Femur (tissue), 1 donor: Measurements from ENCODE around the gene DNAL4.

ENCODE experiments used
- DNase-seq: peaks from one replicate; pipeline ENCODE4 v3.0.0-alpha.2; 2017

The DNAL4 gene

GRCh38 chr22:38793721-38794466, at the start of gene DNAL4:
TSS of gene DNAL4 (minus strand) at chr22:38794143. CDS start at chr22:38782731, 11,412 bp downstream.
- DNase-seq = peak; percentile 97

- DNase-seq = peak; percentile 85
These were observed 49.3 kb upstream of the DNAL4 start for GRCh38 chr22:38843201-38843656.

- no peak for DNase-seq
These were observed 48.7 kb upstream of the DNAL4 start for GRCh38 chr22:38842512-38843200.

- DNase-seq = no peak
These were observed 47.7 kb upstream of the DNAL4 start for GRCh38 chr22:38841635-38842034.

GRCh38 chr22:38841211-38841610, 47.3 kb upstream of the DNAL4 start:
- no peak for DNase-seq

- no peak for DNase-seq
These were observed 46.2 kb upstream of the DNAL4 start for GRCh38 chr22:38840129-38840528.

- no peak for DNase-seq
These were observed 45.7 kb upstream of the DNAL4 start for GRCh38 chr22:38839686-38840085.

GRCh38 chr22:38837414-38837928, 43.5 kb upstream of the DNAL4 start:
- no peak for DNase-seq

GRCh38 chr22:38835888-38836301, 42.0 kb upstream of the DNAL4 start:
- DNase-seq = no peak

GRCh38 chr22:38834991-38835390, 41.0 kb upstream of the DNAL4 start:
- no peak for DNase-seq

- DNase-seq = no peak
These were observed 40.4 kb upstream of the DNAL4 start for GRCh38 chr22:38834215-38834953.

GRCh38 chr22:38833061-38833460, 39.1 kb upstream of the DNAL4 start:
- no peak for DNase-seq

- DNase-seq = no peak
These were observed 38.3 kb upstream of the DNAL4 start for GRCh38 chr22:38832005-38832978.

GRCh38 chr22:38831166-38831945, 37.4 kb upstream of the DNAL4 start:
- DNase-seq = no peak

GRCh38 chr22:38830845-38831108, 36.8 kb upstream of the DNAL4 start:
- DNase-seq = no peak

- no peak for DNase-seq
These were observed 36.3 kb upstream of the DNAL4 start for GRCh38 chr22:38830026-38830844.

- DNase-seq = no peak
These were observed 35.5 kb upstream of the DNAL4 start for GRCh38 chr22:38829485-38829884.

- no peak for DNase-seq
These were observed 34.8 kb upstream of the DNAL4 start for GRCh38 chr22:38828616-38829205.

GRCh38 chr22:38828191-38828590, 34.2 kb upstream of the DNAL4 start:
- no peak for DNase-seq

- DNase-seq = no peak
These were observed 33.6 kb upstream of the DNAL4 start for GRCh38 chr22:38827510-38827909.
